HG03378 (cell line): ENCODE data around the gene NOS3.

ENCODE experiments used
- ATAC-seq: cut with Tn5 transposase; IDR thresholded peaks from one replicate; pipeline ENCODE4 v1.9.1; 2021; ENCODE audit warnings: mild to moderate bottlenecking, moderate library complexity; ENCODE audit not compliant: unreplicated experiment

Gene NOS3

GRCh38 chr7:150963707-150964559, 26.9 kb upstream of the NOS3 start:
- ATAC-seq = no peak

- ATAC-seq = no peak
Measured at GRCh38 chr7:150964593-150965111, 26.2 kb upstream of the NOS3 start.

- ATAC-seq = no peak
Measured at GRCh38 chr7:150965273-150965830, 25.5 kb upstream of the NOS3 start.

- ATAC-seq = no peak
Measured at GRCh38 chr7:150966002-150966401, 24.8 kb upstream of the NOS3 start.

- no peak for ATAC-seq
Measured at GRCh38 chr7:150967349-150967748, 23.5 kb upstream of the NOS3 start.

GRCh38 chr7:150968056-150968733, 22.6 kb upstream of the NOS3 start:
- ATAC-seq = no peak

- no peak for ATAC-seq
Measured at GRCh38 chr7:150968734-150969372, 22.0 kb upstream of the NOS3 start.

- ATAC-seq = no peak
Measured at GRCh38 chr7:150969475-150969874, 21.3 kb upstream of the NOS3 start.

GRCh38 chr7:150970424-150970823, 20.4 kb upstream of the NOS3 start:
- ATAC-seq = no peak

- ATAC-seq = no peak
Measured at GRCh38 chr7:150971242-150972022, 19.4 kb upstream of the NOS3 start.

- ATAC-seq = no peak
Measured at GRCh38 chr7:150972023-150972468, 18.8 kb upstream of the NOS3 start.

GRCh38 chr7:150972741-150973140, 18.1 kb upstream of the NOS3 start:
- ATAC-seq = no peak

- no peak for ATAC-seq
Measured at GRCh38 chr7:150973571-150974451, 17.0 kb upstream of the NOS3 start.

- ATAC-seq = no peak
Measured at GRCh38 chr7:150974468-150975391, 16.1 kb upstream of the NOS3 start.

GRCh38 chr7:150975536-150976319, 15.1 kb upstream of the NOS3 start:
- no peak for ATAC-seq

- no peak for ATAC-seq
Measured at GRCh38 chr7:150976529-150977381, 14.1 kb upstream of the NOS3 start.
